Esophagus muscularis mucosa (tissue), 3 donors: ENCODE measurements around the gene RPL13.

ENCODE experiments used
- POLR2AphosphoS5 ChIP-seq, 2 donors: sonication (generic); formaldehyde crosslinking; IDR thresholded peaks; one replicate each; pipeline ENCODE4 v1.6.1; 2017; ENCODE audit warnings: antibody characterized with exemption in 2 of 2
- TF ChIP-seq, protein P1 (sequence below), 3 experiments: fragments of 200-600 bp in 2 of 3; fragments of 450-650 bp in 1 of 3; sonication (generic) in 2 of 3; IDR thresholded peaks; one replicate each; pipeline ENCODE4 v1.5.1; 2017 to 2019; ENCODE audit warnings: antibody characterized with exemption in 3 of 3, mild to moderate bottlenecking in 2 of 3, moderate library complexity in 1 of 3

DNA sequence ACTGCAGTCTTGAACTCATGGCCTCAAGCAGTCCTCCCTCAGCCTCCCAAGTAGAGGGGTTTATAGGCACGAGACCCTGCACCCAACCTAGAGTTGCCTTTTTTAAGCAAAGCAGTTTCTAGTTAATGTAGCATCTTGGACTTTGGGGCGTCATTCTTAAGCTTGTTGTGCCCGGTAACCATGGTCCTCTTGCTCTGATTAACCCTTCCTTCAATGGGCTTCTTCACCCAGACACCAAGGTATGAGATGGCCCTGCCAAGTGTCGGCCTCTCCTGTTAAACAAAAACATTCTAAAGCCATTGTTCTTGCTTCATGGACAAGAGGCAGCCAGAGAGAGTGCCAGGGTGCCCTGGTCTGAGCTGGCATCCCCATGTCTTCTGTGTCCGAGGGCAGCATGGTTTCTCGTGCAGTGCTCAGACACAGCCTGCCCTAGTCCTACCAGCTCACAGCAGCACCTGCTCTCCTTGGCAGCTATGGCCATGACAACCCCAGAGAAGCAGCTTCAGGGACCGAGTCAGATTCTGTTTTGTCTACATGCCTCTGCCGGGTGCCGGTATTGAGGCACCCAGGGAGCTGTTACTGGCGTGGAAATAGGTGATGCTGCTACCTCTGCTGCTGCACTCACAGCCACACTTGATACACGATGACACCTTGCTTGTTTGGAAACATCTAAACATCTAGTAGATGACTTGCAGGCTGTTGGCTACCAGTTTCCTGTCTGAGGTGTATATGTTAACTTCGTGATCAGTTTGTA lies 3.3 kb downstream of the RPL13 start:
- TF ChIP-seq, protein P1, sequence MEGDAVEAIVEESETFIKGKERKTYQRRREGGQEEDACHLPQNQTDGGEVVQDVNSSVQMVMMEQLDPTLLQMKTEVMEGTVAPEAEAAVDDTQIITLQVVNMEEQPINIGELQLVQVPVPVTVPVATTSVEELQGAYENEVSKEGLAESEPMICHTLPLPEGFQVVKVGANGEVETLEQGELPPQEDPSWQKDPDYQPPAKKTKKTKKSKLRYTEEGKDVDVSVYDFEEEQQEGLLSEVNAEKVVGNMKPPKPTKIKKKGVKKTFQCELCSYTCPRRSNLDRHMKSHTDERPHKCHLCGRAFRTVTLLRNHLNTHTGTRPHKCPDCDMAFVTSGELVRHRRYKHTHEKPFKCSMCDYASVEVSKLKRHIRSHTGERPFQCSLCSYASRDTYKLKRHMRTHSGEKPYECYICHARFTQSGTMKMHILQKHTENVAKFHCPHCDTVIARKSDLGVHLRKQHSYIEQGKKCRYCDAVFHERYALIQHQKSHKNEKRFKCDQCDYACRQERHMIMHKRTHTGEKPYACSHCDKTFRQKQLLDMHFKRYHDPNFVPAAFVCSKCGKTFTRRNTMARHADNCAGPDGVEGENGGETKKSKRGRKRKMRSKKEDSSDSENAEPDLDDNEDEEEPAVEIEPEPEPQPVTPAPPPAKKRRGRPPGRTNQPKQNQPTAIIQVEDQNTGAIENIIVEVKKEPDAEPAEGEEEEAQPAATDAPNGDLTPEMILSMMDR (IDR thresholded peaks at IDR 0.05) = no peak
- TF ChIP-seq POLR2AphosphoS5 (IDR thresholded peaks at IDR 0.05) = no peak
